ENCODE results near the gene ANXA2. TPM values are rescaled to one million over a fixed set of nuclear protein-coding genes. Genes with fewer than 3 reads are reported as not detected.
"Not testable (repeated sequence)": the region's sequence is repeated elsewhere in the genome, so short reads cannot be mapped to it uniquely, and the experiment has no call there.

Gene ANXA2
- total RNA-seq, 2 donors from 2014 or later, result 355 to 392 TPM

DNA sequence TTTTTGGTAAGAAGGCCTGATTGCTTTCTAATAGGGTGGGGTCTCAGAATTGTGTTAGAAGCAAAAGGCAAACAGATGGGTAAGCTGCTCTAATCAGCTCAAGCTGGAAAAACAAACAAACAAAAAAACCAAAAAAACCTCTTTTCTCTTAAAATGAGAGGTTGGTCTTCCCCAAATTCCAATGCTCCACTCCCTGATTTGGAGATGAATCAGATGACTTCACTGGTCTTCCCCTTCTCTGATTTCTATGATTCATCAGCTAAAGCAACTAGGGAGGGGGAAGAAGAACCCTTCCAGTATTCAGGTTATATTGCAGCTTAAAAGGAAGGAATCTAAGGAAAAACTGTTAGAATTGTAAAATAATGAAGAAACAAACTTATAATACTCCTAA lies 9.6 kb upstream of the ANXA2 start:
- Histone ChIP-seq H3K9me3 (ENCODE audit: control insufficient read depth, low read length) (no peaks in the 10 kb centered on the region), H3K4me1 (ENCODE audit: control insufficient read depth, insufficient read depth, low read length) (no peaks in the 10 kb centered on the region), H3K4me3 (ENCODE audit: low read length) (peak overlapping the region; percentile 11), H3K9ac (ENCODE audit: extremely low read depth, low read length, poor library complexity, severe bottlenecking) (no peak overlapping the region), H3K36me3 (ENCODE audit: control insufficient read depth, insufficient read depth, low read length) (no peaks in the 10 kb centered on the region), H3K27me3 (ENCODE audit: control insufficient read depth, insufficient read depth, low read length, poor library complexity, severe bottlenecking) (no peaks in the 10 kb centered on the region), H3K27ac (ENCODE audit: low read depth, low read length) (no peak overlapping the region)
- no peaks in the 10 kb centered on the region for H3K36me3 Mint-ChIP-seq (ENCODE audit: low read depth)
- H3K4me3 Mint-ChIP-seq, result no peak overlapping the region
- TF ChIP-seq CTCF (conservative IDR thresholded peaks at IDR 0.05), result no peak
- DNase-seq, result no peak
- H3K4me1 Mint-ChIP-seq, result peaks cover 16% of the 10 kb centered on the region
- peaks cover 1% of the 10 kb centered on the region for H3K27me3 Mint-ChIP-seq (ENCODE audit: insufficient read depth)
- H3K9me3 Mint-ChIP-seq, result no peaks in the 10 kb centered on the region
- H3K27ac Mint-ChIP-seq, result peak overlapping the region; percentile 24

GRCh38 chr15:60406513-60407414 lies 9.0 kb upstream of the ANXA2 start:
- H3K27ac ChIP-seq (ENCODE audit: low read depth, low read length), result no peak overlapping the region
- no peaks in the 10 kb centered on the region for H3K4me1 ChIP-seq (ENCODE audit: control insufficient read depth, insufficient read depth, low read length)
- Mint-ChIP-seq H3K9me3 (no peaks in the 10 kb centered on the region), H3K36me3 (ENCODE audit: low read depth) (no peaks in the 10 kb centered on the region), H3K4me1 (peaks cover 16% of the 10 kb centered on the region), H3K27ac (peak overlapping the region; percentile 24), H3K27me3 (ENCODE audit: insufficient read depth) (peaks cover 1% of the 10 kb centered on the region), H3K4me3 (no peak overlapping the region)
- WGBS, 2 experiments (ENCODE audit: insufficient coverage in 1 of 2, insufficient read length in 1 of 2), result 100% methylated on average over 1 of the region's 2 CpGs; no CpG with 5 or more reads in 1 of the 2 experiments
- H3K9me3 ChIP-seq (ENCODE audit: control insufficient read depth, low read length), result no peaks in the 10 kb centered on the region
- H3K4me3 ChIP-seq (ENCODE audit: low read length), result peak overlapping the region; percentile 11
- no peak for DNase-seq
- TF ChIP-seq CTCF (conservative IDR thresholded peaks at IDR 0.05), result no peak
- no peak overlapping the region for H3K9ac ChIP-seq (ENCODE audit: extremely low read depth, low read length, poor library complexity, severe bottlenecking)
- H3K36me3 ChIP-seq (ENCODE audit: control insufficient read depth, insufficient read depth, low read length), result no peaks in the 10 kb centered on the region
- H3K27me3 ChIP-seq (ENCODE audit: control insufficient read depth, insufficient read depth, low read length, poor library complexity, severe bottlenecking), result no peaks in the 10 kb centered on the region

- no peak overlapping the region for H3K9ac ChIP-seq (ENCODE audit: extremely low read depth, low read length, poor library complexity, severe bottlenecking)
- no peak for TF ChIP-seq CTCF (conservative IDR thresholded peaks at IDR 0.05)
- H3K9me3 ChIP-seq (ENCODE audit: control insufficient read depth, low read length), result no peaks in the 10 kb centered on the region
- H3K4me1 ChIP-seq (ENCODE audit: control insufficient read depth, insufficient read depth, low read length), result no peaks in the 10 kb centered on the region
- no peaks in the 10 kb centered on the region for H3K36me3 ChIP-seq (ENCODE audit: control insufficient read depth, insufficient read depth, low read length)
- no peaks in the 10 kb centered on the region for H3K27me3 ChIP-seq (ENCODE audit: control insufficient read depth, insufficient read depth, low read length, poor library complexity, severe bottlenecking)
- 43 to 80% methylated on average over 1 to 2 of the region's 2 CpGs for WGBS, 2 experiments (ENCODE audit: insufficient coverage in 1 of 2, insufficient read length in 1 of 2)
- no peak overlapping the region for H3K4me3 ChIP-seq (ENCODE audit: low read length)
- Mint-ChIP-seq H3K36me3 (ENCODE audit: low read depth) (no peaks in the 10 kb centered on the region), H3K27ac (no peak overlapping the region), H3K4me3 (no peak overlapping the region), H3K4me1 (peaks cover 16% of the 10 kb centered on the region), H3K27me3 (ENCODE audit: insufficient read depth) (peaks cover 1% of the 10 kb centered on the region), H3K9me3 (no peaks in the 10 kb centered on the region)
- DNase-seq, result no peak
- no peak overlapping the region for H3K27ac ChIP-seq (ENCODE audit: low read depth, low read length)
These were observed 7.6 kb upstream of the ANXA2 start for GRCh38 chr15:60405399-60405798.

- H3K9ac ChIP-seq (ENCODE audit: extremely low read depth, low read length, poor library complexity, severe bottlenecking); H3K27me3 ChIP-seq (ENCODE audit: control insufficient read depth, insufficient read depth, low read length, poor library complexity, severe bottlenecking); H3K36me3 Mint-ChIP-seq (ENCODE audit: low read depth); H3K9me3 ChIP-seq (ENCODE audit: control insufficient read depth, low read length); H3K27me3 Mint-ChIP-seq (ENCODE audit: insufficient read depth); H3K4me3 Mint-ChIP-seq; H3K4me3 ChIP-seq (ENCODE audit: low read length); H3K9me3 Mint-ChIP-seq; H3K36me3 ChIP-seq (ENCODE audit: control insufficient read depth, insufficient read depth, low read length); H3K27ac ChIP-seq (ENCODE audit: low read depth, low read length); H3K4me1 ChIP-seq (ENCODE audit: control insufficient read depth, insufficient read depth, low read length); DNase-seq; H3K27ac Mint-ChIP-seq: not testable (repeated sequence)
- H3K4me1 Mint-ChIP-seq, result peaks cover 17% of the 10 kb centered on the region
- 93 to 100% methylated on average over 8 to 12 of the region's 12 CpGs for WGBS, 2 experiments (ENCODE audit: insufficient coverage in 1 of 2, insufficient read length in 1 of 2)
These were observed 6.6 kb upstream of the ANXA2 start for GRCh38 chr15:60404351-60404750.

All from endodermal cell (in vitro differentiated cells).